GM19324 (cell line): ENCODE results near the gene AMPH.

Experiments used
- ATAC-seq: cut with Tn5 transposase; IDR thresholded peaks from one replicate; pipeline ENCODE4 v1.9.1; 2021; ENCODE audit warnings: mild to moderate bottlenecking, moderate library complexity; ENCODE audit not compliant: unreplicated experiment, low FRiP score

AMPH gene

DNA sequence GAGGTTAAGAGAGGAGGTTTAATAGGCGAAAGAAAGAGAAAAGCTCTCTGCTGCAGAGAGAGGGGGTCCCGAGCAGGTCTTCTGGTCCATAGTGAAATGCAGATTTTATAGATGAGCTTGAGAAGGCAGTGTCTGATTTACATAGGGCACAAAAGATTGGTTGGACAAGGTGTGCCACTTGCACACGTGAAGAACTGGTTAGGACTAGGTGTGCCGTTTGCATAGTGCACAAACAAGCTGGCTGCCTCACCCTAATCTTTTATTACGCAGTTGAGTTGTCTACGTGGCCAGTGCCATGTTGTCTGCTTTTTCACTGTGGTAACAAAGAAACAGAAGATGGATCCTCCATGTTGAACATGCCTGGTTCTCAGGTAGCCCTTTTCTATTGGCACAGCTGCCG is 82.6 kb downstream of the AMPH start:
- ATAC-seq, result no peak

- no peak for ATAC-seq
Measured at GRCh38 chr7:38546763-38547162, 84.4 kb downstream of the AMPH start.

DNA sequence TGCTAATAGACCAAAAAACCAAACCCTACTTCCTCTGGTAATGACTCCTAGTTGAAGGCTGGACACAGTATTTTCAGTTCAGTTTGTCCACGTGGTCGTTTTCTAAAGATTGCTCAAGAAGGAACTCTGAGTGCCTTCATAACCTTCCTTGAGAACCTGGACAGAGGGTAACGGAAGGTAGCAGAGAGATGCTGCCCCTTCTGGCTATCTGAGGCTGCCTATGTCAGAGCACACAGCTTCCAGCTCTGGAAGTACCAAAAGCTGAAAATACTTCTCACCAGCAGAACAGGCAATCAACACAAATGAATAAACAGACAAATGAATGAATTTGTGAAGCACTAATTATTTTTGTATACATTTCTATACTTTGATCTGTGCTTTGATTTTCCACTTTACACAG is 85.2 kb downstream of the AMPH start:
- ATAC-seq, result no peak

GRCh38 chr7:38542156-38542555 is 89.0 kb downstream of the AMPH start:
- ATAC-seq, result no peak

DNA sequence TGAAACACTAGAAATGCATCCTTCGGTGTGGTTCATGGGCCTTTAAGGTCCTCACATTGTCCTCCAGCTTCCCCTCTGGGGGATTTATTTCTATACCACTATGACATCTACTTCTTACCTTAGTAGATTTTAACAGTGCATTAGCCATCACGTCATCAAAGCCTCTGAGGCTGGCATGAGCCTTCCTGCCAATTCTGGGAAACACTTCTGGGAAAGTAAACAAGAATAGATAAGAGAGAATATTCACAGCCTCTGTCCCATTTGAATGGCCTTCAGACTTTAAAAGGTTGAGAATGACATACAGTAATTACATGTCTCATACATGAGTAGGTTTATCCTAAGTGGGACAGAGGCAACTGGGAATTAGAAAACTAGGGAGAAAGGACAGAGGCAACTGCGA is 89.7 kb downstream of the AMPH start:
- ATAC-seq, result no peak

GRCh38 chr7:38539477-38540081 is 91.6 kb downstream of the AMPH start:
- ATAC-seq, result no peak

DNA sequence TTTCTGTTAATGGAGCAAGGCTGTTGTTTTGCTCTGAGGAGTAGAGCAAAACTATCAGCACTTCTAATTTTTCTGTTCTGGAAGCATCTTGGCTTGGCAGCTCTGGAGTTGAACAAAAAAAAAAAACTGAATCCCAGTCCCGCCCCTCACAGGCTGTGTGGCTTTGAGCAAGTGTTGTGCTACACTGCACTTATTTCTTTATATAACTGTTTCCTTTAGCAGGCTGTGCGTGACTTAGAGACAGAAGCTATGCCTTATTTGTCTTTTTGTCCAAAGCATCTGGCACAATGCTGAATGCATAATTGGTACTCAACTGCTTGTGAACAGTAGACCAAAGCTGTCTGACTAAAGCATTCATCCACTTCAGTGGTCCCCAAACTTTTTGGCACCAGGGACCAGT is 96.1 kb downstream of the AMPH start:
- ATAC-seq, result no peak

GRCh38 chr7:38525857-38526256 is 105.3 kb downstream of the AMPH start:
- no peak for ATAC-seq

GRCh38 chr7:38524786-38525185 is 106.4 kb downstream of the AMPH start:
- ATAC-seq, result no peak

GRCh38 chr7:38520741-38521140 is 110.4 kb downstream of the AMPH start:
- no peak for ATAC-seq

DNA sequence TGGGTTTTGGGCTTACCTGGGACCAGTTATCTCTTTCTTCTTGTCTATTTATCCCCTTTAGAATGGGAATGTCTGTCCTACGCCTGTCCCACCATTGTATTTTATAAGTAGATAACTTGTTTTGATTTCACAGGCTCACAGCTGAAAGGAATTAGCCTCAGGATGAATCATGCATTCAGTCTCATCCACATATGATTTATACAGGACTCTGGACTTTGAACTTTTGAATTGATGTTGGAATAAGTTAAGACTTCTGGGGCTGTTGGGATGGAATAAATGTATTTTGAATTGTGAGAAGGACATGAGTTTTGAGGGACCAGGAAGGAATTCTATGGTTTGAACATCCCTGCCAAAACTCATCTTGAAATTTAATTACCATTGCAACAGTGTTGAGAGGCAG is 112.6 kb downstream of the AMPH start:
- no peak for ATAC-seq

DNA sequence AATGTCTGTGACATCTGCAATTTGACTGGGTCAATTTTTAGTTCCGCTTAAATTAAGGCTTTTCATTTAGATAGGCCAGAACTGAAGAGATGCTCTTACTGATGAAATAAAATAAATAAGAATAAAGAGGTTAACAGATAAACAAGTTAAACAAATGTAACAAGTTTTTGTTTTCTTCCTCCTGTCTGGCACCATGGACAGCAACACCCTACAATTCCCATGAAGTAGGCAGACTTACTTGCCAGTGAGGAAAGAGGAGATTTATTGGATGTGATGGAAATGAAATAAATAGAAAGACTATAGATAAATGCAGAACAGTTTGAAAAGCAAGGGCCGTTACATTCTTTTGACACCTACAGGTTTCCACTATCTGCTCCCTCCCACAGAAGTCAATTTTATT is 118.5 kb downstream of the AMPH start:
- no peak for ATAC-seq

DNA sequence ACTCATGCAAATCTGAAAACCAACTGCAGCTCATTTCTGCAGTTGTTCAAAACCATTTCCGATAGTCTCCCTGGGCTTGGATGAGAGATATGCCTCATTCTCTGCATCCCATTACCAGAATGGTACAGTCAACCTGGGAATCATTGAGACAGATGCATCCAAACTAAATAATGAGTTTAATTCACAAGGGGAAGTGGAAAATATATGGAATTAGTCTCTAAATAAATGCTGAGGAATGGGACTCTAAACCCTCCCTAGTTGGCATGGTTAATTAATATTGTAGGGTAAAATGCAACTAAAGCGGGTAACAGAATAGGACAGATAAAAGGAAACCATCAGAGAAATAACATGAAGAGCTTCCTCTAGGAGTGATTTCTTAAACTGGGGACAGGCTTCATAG is 118.9 kb downstream of the AMPH start:
- ATAC-seq, result no peak

- ATAC-seq, result no peak
Measured at GRCh38 chr7:38507384-38507783, 123.8 kb downstream of the AMPH start.

DNA sequence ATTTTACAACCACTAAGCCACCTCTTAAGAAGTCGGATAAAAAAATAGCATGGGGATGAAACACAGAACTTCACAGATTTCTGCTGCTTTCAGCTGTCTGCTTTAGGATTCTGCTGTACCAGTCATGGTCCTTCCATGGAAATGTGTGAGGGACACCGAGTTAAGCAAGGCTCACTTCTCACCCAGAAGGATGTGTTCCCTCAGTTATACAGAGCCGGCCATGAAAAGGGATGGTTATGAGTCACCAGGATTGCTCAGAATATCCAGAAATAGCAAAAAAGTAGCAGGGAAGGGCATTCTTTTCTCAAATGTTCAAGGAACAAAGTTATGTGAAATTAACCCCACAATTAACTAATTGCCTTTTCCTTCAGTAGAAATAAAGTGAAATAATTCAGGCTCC is 124.4 kb downstream of the AMPH start:
- ATAC-seq, result no peak

GRCh38 chr7:38506004-38506403 is 125.2 kb downstream of the AMPH start:
- ATAC-seq, result no peak

DNA sequence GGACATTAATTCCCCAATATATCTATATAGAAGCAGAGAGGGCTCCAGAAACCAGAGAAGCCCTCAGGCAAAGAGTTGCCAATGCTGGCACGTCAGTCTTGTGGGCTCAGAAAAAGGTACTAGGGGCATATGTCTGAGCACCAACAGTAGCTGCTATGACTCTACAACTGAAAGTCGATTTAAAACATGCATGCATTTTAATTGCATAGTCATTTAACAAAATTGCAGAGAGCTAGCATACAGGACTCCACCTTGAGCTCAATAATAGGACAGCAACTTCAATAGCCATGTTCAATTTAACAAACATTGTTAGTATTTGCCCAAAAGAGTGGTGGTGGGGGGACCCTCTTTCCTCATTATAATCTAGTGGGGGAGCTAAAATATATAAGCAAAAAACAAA is 126.5 kb downstream of the AMPH start:
- ATAC-seq, result no peak

DNA sequence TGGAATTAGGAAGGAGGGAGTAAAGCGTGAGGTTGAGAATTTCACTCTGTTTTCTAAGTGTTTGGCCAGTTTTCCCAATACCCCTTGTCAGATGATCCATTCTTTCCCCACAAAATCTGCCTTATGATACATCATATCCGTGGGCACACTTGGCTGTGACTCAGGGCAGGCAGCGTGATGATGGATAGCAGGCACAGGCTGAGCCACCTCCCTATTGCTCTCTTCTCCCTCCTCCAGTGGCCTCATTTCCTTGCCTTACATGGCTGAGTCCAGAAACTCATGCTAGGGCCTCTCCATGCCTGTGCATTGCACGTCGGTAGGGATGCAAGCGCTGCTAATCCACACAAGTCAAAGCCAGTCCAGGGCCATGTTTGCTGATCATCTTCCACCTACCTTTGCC is 128.3 kb downstream of the AMPH start:
- ATAC-seq, result no peak

DNA sequence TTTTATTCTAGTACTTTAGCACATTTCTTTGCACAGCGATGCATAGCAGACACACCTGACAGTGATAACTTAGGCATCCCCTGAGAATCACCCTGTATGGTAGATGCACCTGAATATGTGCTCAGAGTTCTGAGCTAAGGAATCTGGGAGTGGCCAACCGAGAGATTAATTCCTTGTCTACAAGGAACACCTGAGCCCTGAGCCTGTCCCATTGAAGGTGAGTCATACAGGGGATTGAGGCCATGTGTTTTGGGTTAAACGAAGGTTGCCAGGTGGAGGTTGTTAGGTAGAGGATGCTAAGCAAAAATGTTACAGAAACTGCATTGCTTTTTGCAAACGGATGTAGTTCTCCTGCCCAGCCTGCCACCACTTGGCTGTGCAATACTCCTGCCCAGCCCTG is 128.9 kb downstream of the AMPH start:
- no peak for ATAC-seq

DNA sequence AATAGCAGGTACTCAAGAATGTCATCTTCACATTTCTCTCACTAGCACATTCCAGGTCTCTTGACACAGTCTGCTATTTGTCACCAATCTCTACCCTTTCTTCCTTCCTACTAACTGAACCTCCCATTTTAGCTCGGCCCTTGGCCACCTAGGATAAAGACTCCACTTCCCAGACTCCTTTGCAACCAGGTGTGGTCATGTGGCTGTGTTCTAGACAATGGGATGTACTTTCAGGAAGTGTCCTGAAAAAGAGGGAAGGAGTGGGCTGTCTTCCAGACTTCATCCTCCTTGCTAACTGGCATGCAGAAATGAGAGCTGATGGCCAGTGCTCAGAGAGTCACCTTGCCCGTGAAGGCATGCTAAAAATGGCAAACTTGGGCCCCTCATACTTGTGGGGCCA is 139.2 kb downstream of the AMPH start:
- no peak for ATAC-seq

GRCh38 chr7:38482521-38482920 is 148.7 kb downstream of the AMPH start:
- no peak for ATAC-seq

DNA sequence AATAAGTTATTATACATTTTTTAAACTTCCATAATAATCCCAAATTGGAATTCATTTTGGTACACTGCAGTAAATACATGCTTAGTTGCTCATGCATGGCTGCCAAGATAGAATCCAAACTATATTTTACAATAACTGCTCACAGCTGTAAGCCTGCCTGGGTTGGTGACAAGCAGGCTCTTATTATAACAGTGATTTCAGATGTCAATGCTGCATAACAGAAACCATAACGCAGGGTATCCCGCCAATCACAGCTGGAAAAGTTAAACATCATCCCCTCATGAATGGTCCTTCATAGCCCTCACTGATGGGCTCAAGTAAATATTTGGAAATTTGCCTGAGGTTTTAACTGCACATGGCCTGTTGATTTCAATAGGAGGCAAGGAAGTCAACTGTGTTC is 149.8 kb downstream of the AMPH start:
- no peak for ATAC-seq

DNA sequence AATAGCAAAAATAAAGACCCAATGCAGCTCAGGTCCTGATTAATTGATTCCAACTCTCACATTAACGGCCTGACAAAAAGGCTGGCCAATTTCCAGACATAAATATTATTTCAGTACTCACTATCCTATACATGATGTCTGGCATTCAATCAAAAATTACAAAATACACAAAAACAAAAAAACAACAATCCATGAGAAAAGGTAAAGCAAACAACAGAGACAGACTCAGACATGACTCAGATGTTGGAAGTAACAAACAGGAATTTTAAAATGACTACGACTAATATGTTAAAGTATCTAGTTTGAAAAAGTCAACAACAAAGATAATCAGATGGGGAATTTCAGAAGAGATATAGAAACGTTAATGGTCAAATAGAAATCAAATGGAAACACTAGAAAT is 152.8 kb downstream of the AMPH start:
- no peak for ATAC-seq
